Common myeloid progenitor, CD34-positive (primary cell): ENCODE measurements around the gene KRT34.

Source experiments
- CTCF ChIA-PET: fragments of 350-600 bp; sonication (Branson Sonifier 250); formaldehyde crosslinking; loops from one replicate; lab custom pipeline; 2021; ENCODE audit warnings: antibody characterized with exemption; lab: Charles Lee
- POLR2A ChIA-PET: fragments of 350-600 bp; sonication (Branson Sonifier 250); formaldehyde crosslinking; loops from one replicate; lab custom pipeline; 2021; ENCODE audit warnings: antibody characterized with exemption; lab: Charles Lee
- DNase-seq, 3 donors: peaks; one replicate each; pipeline versions ENCODE4 v3.0.0 to v3.0.0-alpha.2; 2013
- H3K27ac ChIP-seq, 2 experiments: 1 replicate in 1 of 2; 2 replicates in 1 of 2; pipeline ENCODE4 v1.7.0; 2013; ENCODE audit warnings: inconsistent platforms in 2 of 2, low read length in 2 of 2, mild to moderate bottlenecking in 2 of 2, low read depth in 1 of 2, moderate library complexity in 1 of 2; ENCODE audit not compliant: severe bottlenecking in 2 of 2, insufficient read depth in 1 of 2, poor library complexity in 1 of 2
- H3K27me3 ChIP-seq, 5 experiments: replicated peaks in 2 of 5; 1 replicate in 3 of 5; 2 replicates in 2 of 5; pipeline versions ENCODE4 v1.6.1 to v1.7.0; 2013; ENCODE audit warnings: low read length in 4 of 5, mild to moderate bottlenecking in 2 of 5, moderate library complexity in 2 of 5, inconsistent platforms in 1 of 5; ENCODE audit not compliant: insufficient read depth in 5 of 5, control insufficient read depth in 4 of 5
- H3K36me3 ChIP-seq, 4 experiments: 1 replicate in 2 of 4; 2 replicates in 2 of 4; pipeline versions ENCODE4 v1.6.1 to v1.7.0; 2013; ENCODE audit warnings: low read length in 3 of 4, control low read depth in 1 of 4, mild to moderate bottlenecking in 1 of 4; ENCODE audit not compliant: control insufficient read depth in 4 of 4, insufficient read depth in 4 of 4
- H3K4me1 ChIP-seq, 4 experiments: 1 replicate in 3 of 4; 2 replicates in 1 of 4; pipeline versions ENCODE4 v1.6.1 to v1.7.1; 2013; ENCODE audit warnings: low read length in 3 of 4, mild to moderate bottlenecking in 3 of 4, control low read depth in 1 of 4, inconsistent platforms in 1 of 4, moderate library complexity in 1 of 4; ENCODE audit not compliant: control insufficient read depth in 4 of 4, insufficient read depth in 4 of 4; ENCODE audit errors: control extremely low read depth in 1 of 4
- H3K4me3 ChIP-seq, 7 experiments: 1 replicate in 4 of 7; 2 replicates in 3 of 7; pipeline versions ENCODE4 v1.5.1 to v1.7.0; 2013; ENCODE audit warnings: mild to moderate bottlenecking in 7 of 7, low read length in 6 of 7, moderate library complexity in 6 of 7, inconsistent platforms in 2 of 7, low read depth in 2 of 7, control low read depth in 1 of 7; ENCODE audit not compliant: insufficient read depth in 4 of 7, control insufficient read depth in 1 of 7; ENCODE audit errors: extremely low read depth in 1 of 7
- H3K9me3 ChIP-seq, 5 experiments: 1 replicate in 4 of 5; 2 replicates in 1 of 5; pipeline versions ENCODE4 v1.6.1 to v1.7.1; 2013; ENCODE audit warnings: low read length in 4 of 5, mild to moderate bottlenecking in 2 of 5, inconsistent platforms in 1 of 5, low read depth in 1 of 5, moderate library complexity in 1 of 5; ENCODE audit not compliant: control insufficient read depth in 4 of 5, insufficient read depth in 2 of 5; ENCODE audit errors: control extremely low read depth in 1 of 5
- WGBS: methylation state at CpG from one replicate; pipeline ENCODE4 v1.1.5; 2013; ENCODE audit not compliant: insufficient coverage; 5-methylcytosine and 5-hydroxymethylcytosine counted together

Gene KRT34

GRCh38 chr17:41340494-41340893 is 41.6 kb downstream of the KRT34 start:
- no peak for DNase-seq
- POLR2A ChIA-PET, result no interaction called here
- WGBS, result 90% methylated on average over 2 of the region's 3 CpGs
- no peaks in the 10 kb centered on the region for H3K36me3 ChIP-seq
- H3K27ac ChIP-seq, result no peak overlapping the region
- CTCF ChIA-PET, result interaction anchor here (0.7 kb wide), 1 partner anchor 18 kb away, joined by 3 read pairs; no protein-coding TSS in a partner anchor
- peaks cover 0 to 13% (median 5%) of the 10 kb centered on the region in 5 experiments for H3K9me3 ChIP-seq
- H3K27me3 ChIP-seq, result no peaks in the 10 kb centered on the region
- H3K4me3 ChIP-seq, result no peak overlapping the region
- peaks cover 0 to 2% (median 0%) of the 10 kb centered on the region in 4 experiments for H3K4me1 ChIP-seq

- Histone ChIP-seq H3K4me3 (no peak overlapping the region), H3K27me3 (no peaks in the 10 kb centered on the region), H3K36me3 (no peaks in the 10 kb centered on the region), H3K27ac (no peak overlapping the region), H3K9me3 (peaks cover 0 to 13% (median 5%) of the 10 kb centered on the region in 5 experiments), H3K4me1 (peaks cover 0 to 2% (median 0%) of the 10 kb centered on the region in 4 experiments)
- no peak for DNase-seq
- CTCF ChIA-PET, result interaction anchor here (0.7 to 0.9 kb wide), 2 partner anchors 10 to 17 kb away, joined by 3 read pairs; no protein-coding TSS in a partner anchor
- 100% methylated on average over 1 of the region's 2 CpGs for WGBS
- POLR2A ChIA-PET, result no interaction called here
Measured at GRCh38 chr17:41339571-41340172, 42.4 kb downstream of the KRT34 start.

GRCh38 chr17:41338961-41339485 is 43.1 kb downstream of the KRT34 start:
- no peaks in the 10 kb centered on the region for H3K27me3 ChIP-seq
- POLR2A ChIA-PET, result interaction anchor here (0.6 kb wide), 1 partner anchor 255 kb away, joined by 3 read pairs; the partner anchor contains the start of gene KRTAP4-7
- no peaks in the 10 kb centered on the region for H3K36me3 ChIP-seq
- H3K4me3 ChIP-seq, result no peak overlapping the region
- WGBS, result 27% methylated on average over 2 of the region's 5 CpGs
- DNase-seq, result peak in 2 of 3 donors; percentile 70 to 76
- peaks cover 0 to 2% (median 0%) of the 10 kb centered on the region in 4 experiments for H3K4me1 ChIP-seq
- H3K27ac ChIP-seq, result no peak overlapping the region
- H3K9me3 ChIP-seq, result peaks cover 0 to 13% (median 5%) of the 10 kb centered on the region in 5 experiments
- CTCF ChIA-PET, result interaction anchor here (0.9 kb wide), 1 partner anchor 9 kb away, joined by 3 read pairs; no protein-coding TSS in a partner anchor

GRCh38 chr17:41335747-41336146 is 46.4 kb downstream of the KRT34 start:
- Histone ChIP-seq H3K4me1 (peaks cover 0 to 2% (median 0%) of the 10 kb centered on the region in 4 experiments), H3K36me3 (no peaks in the 10 kb centered on the region), H3K9me3 (no peaks in the 10 kb centered on the region), H3K27me3 (no peaks in the 10 kb centered on the region), H3K27ac (no peak overlapping the region), H3K4me3 (no peak overlapping the region)
- WGBS, result no CpG with 5 or more reads among the region's 1 CpG
- ChIA-PET CTCF (no interaction called here), POLR2A (no interaction called here)
- no peak for DNase-seq

- POLR2A ChIA-PET, result no interaction called here
- WGBS, result 92% methylated on average over 4 of the region's 6 CpGs
- no peak overlapping the region for H3K27ac ChIP-seq
- no peak overlapping the region for H3K4me3 ChIP-seq
- peaks cover 0 to 2% (median 0%) of the 10 kb centered on the region in 4 experiments for H3K4me1 ChIP-seq
- H3K9me3 ChIP-seq, result no peaks in the 10 kb centered on the region
- no peaks in the 10 kb centered on the region for H3K36me3 ChIP-seq
- CTCF ChIA-PET, result interaction anchor here (1.4 to 4.6 kb wide), 2 partner anchors 8 to 12 kb away, joined by 5 to 22 read pairs; no protein-coding TSS in a partner anchor
- H3K27me3 ChIP-seq, result no peaks in the 10 kb centered on the region
- DNase-seq, result peak in 2 of 3 donors; percentile 25 to 30
Measured at GRCh38 chr17:41334385-41335305, 47.5 kb downstream of the KRT34 start.

GRCh38 chr17:41333836-41334235 is 48.3 kb downstream of the KRT34 start:
- Histone ChIP-seq H3K4me3 (no peak overlapping the region), H3K27me3 (no peaks in the 10 kb centered on the region), H3K27ac (no peak overlapping the region), H3K36me3 (no peaks in the 10 kb centered on the region), H3K4me1 (no peaks in the 10 kb centered on the region), H3K9me3 (no peaks in the 10 kb centered on the region)
- WGBS, result 94% methylated on average over 3 of the region's 3 CpGs
- ChIA-PET CTCF (interaction anchor here (1.4 to 4.6 kb wide), 2 partner anchors 9 to 11 kb away, joined by 5 to 22 read pairs; no protein-coding TSS in a partner anchor), POLR2A (interaction anchor here (0.6 kb wide), 1 partner anchor 436 kb away, joined by 4 read pairs; no protein-coding TSS in a partner anchor)
- no peak for DNase-seq
